HepG2 (cell line): ENCODE data around the gene GRK5. TPM values are rescaled to one million over a fixed set of nuclear protein-coding genes. Genes with fewer than 3 reads are reported as not detected.

Experiments used
- ATAC-seq: fragments of 200-7000 bp; cut with Tn5 transposase; 3 replicates; pipeline ENCODE4 v1.9.1; 2020; ENCODE audit warnings: mild to moderate bottlenecking, moderate library complexity
- BruUV-seq: library from RNA; stranded (reverse); fragments of 400-500 nt; replicated peaks from 2 replicates; lab custom pipeline; 2021; lab: Mats Ljungman, UMichigan
- CTCF ChIA-PET: fragments of 300-600 bp; formaldehyde crosslinking; extraction: SDS; loops from one replicate; lab custom pipeline; 2021; ENCODE audit warnings: low total read pairs, inconsistent platforms, low intra/inter-chr PET ratio; lab: Yijun Ruan, JAX
- POLR2A ChIA-PET: fragments of 350-600 bp; sonication (Branson Sonifier 250); formaldehyde crosslinking; loops from one replicate; lab custom pipeline; 2020; ENCODE audit warnings: antibody characterized with exemption, inconsistent platforms; lab: Yijun Ruan, JAX
- DNase-seq: peaks from one replicate; pipeline ENCODE4 v3.0.0-alpha.2; 2015; ENCODE audit warnings: low spot score
- FAIRE-seq: peaks from 3 replicates; lab custom pipeline; 2011; peaks lifted over from hg19 to GRCh38; lab: Jason Lieb, UNC
- H2AFZ ChIP-seq: one replicate; pipeline ENCODE4 v1.6.1; 2011; ENCODE audit warnings: low read length, inconsistent platforms
- H3K27ac ChIP-seq: fragments of 300-600 bp; 3 replicates; pipeline ENCODE4 v1.8.0; 2011; ENCODE audit warnings: mixed run types, mild to moderate bottlenecking, mixed read lengths, low read length, inconsistent platforms; ENCODE audit not compliant: insufficient read depth; ENCODE audit errors: extremely low read length
- H3K27me3 ChIP-seq, 2 experiments: fragments of 200-600 bp in 1 of 2; 2 replicates in 1 of 2; 3 replicates in 1 of 2; pipeline versions ENCODE4 v1.6.0 to v1.8.0; 2011; ENCODE audit warnings: low read length in 2 of 2, mild to moderate bottlenecking in 2 of 2, moderate library complexity in 2 of 2, inconsistent platforms in 1 of 2; ENCODE audit not compliant: insufficient read depth in 2 of 2, control insufficient read depth in 1 of 2
- H3K36me3 ChIP-seq, 2 experiments: fragments of 200-600 bp in 1 of 2; replicated peaks in 1 of 2; 2 replicates in 1 of 2; 3 replicates in 1 of 2; pipeline versions ENCODE4 v1.5.1 to v1.8.0; 2011; ENCODE audit warnings: low read length in 2 of 2, inconsistent platforms in 1 of 2; ENCODE audit not compliant: insufficient read depth in 2 of 2, control insufficient read depth in 1 of 2
- H3K4me1 ChIP-seq: 2 replicates; pipeline ENCODE4 v1.5.1; 2012; ENCODE audit warnings: low read length, inconsistent platforms; ENCODE audit not compliant: insufficient read depth
- H3K4me2 ChIP-seq: 2 replicates; pipeline ENCODE4 v1.6.0; 2011; ENCODE audit warnings: low read depth, low read length, inconsistent platforms
- H3K4me3 ChIP-seq, 3 experiments: fragments of 200-600 bp in 1 of 3; sonication (generic), shearing (Covaris generic) in 1 of 3; replicated peaks in 1 of 3; 2 replicates each; pipeline ENCODE4 v1.5.1; 2011 to 2016; ENCODE audit warnings: low read length in 3 of 3, inconsistent platforms in 2 of 3, low read depth in 2 of 3, mild to moderate bottlenecking in 2 of 3, control low read depth in 1 of 3, mixed read lengths in 1 of 3; ENCODE audit not compliant: insufficient read depth in 1 of 3
- H3K79me2 ChIP-seq: one replicate; pipeline ENCODE4 v1.6.1; 2011; ENCODE audit warnings: low read length, inconsistent platforms; ENCODE audit not compliant: insufficient read depth
- H3K9ac ChIP-seq: 2 replicates; pipeline ENCODE4 v1.6.0; 2011; ENCODE audit warnings: mild to moderate bottlenecking, low read depth, low read length, inconsistent platforms; ENCODE audit not compliant: insufficient read depth
- H3K9me3 ChIP-seq: 2 replicates; pipeline ENCODE4 v1.5.1; 2012; ENCODE audit warnings: mild to moderate bottlenecking, low read length
- H4K20me1 ChIP-seq: 2 replicates; pipeline ENCODE4 v1.6.0; 2011; ENCODE audit warnings: inconsistent platforms, mild to moderate bottlenecking, low read length, moderate library complexity; ENCODE audit not compliant: insufficient read depth
- POLR2AphosphoS2 ChIP-seq: IDR thresholded peaks from 2 replicates; pipeline ENCODE4 v1.6.1; 2011; ENCODE audit warnings: low read depth, low read length, improper control_type of control experiment
- TAF1 ChIP-seq: sonication (generic); formaldehyde crosslinking; IDR thresholded peaks from 2 replicates; pipeline ENCODE4 v1.4.0; 2020; ENCODE audit warnings: missing genetic modification reagents
- TOPORS ChIP-seq: sonication (generic); formaldehyde crosslinking; IDR thresholded peaks from 2 replicates; pipeline ENCODE4 v1.8.0; 2023; ENCODE audit warnings: mild to moderate bottlenecking, missing genetic modification reagents
- ZNF12 ChIP-seq: sonication (generic); formaldehyde crosslinking; IDR thresholded peaks from 2 replicates; pipeline ENCODE4 v1.5.0; 2020; ENCODE audit warnings: missing genetic modification reagents
- ZNF33B ChIP-seq: sonication (generic); formaldehyde crosslinking; IDR thresholded peaks from 2 replicates; pipeline ENCODE4 v1.5.1; 2020; ENCODE audit warnings: mild to moderate bottlenecking, missing genetic modification reagents
- ZNF629 ChIP-seq: sonication (generic); formaldehyde crosslinking; conservative IDR thresholded peaks from 2 replicates; pipeline ENCODE4 v1.5.0; 2020; ENCODE audit warnings: missing genetic modification reagents
- WGBS: methylation state at CpG from one replicate; pipeline ENCODE4 v1.1.6; 2017; ENCODE audit warnings: low lambda C conversion rate; 5-methylcytosine and 5-hydroxymethylcytosine counted together
- in situ Hi-C: cut with HindIII; loops from 2 replicates; pipeline ENCODE4 v1.10.0; 2017; ENCODE audit warnings: low pct_unique_long_range_greater_than_20kb; ENCODE audit not compliant: extremely low pct_ligation_motif_present
- intact Hi-C: fragments of 100-400 bp; cut with micrococcal nuclease; formaldehyde crosslinking; loops from one replicate; pipeline ENCODE4 v1.10.0; 2022; ENCODE audit not compliant: unreplicated experiment
- polyA plus RNA-seq, 8 experiments: library from polyadenylated mRNA; depleted of rRNA in 3 of 8; stranded (reverse) in 7 of 8; unstranded in 1 of 8; fragments of >200 nt; fragmentation: Illumina TruSeq in 4 of 8; extraction: Trizol in 4 of 8; gene quantifications; 2 replicates each; pipeline versions ENCODE4 v1.2.1 to v1.2.3, GENCODE V29; 2011 to 2016; ENCODE audit warnings: low read depth in 4 of 8, missing spikeins in 1 of 8, mixed read lengths in 1 of 8; ENCODE audit not compliant: insufficient read depth in 1 of 8
- total RNA-seq, 5 experiments: library from RNA; depleted of rRNA; stranded (reverse); fragments of >200 nt; fragmentation: Illumina TruSeq; extraction: Trizol; gene quantifications; 2 replicates each; pipeline ENCODE4 v1.2.3, GENCODE V29; 2016; ENCODE audit warnings: low read depth in 1 of 5

GRK5 gene
- total and polyA plus RNA-seq, 2 of the 13 experiments (the other 11 are each of a cell fraction or from before 2014, with no cell fraction given): 10.4 to 12.6 TPM

GRCh38 chr10:119358152-119358512 is 150.8 kb downstream of the GRK5 start:
- no peak for ATAC-seq
- no peak overlapping the region for H3K27ac ChIP-seq
- H4K20me1 ChIP-seq: no peaks in the 10 kb centered on the region
- DNase-seq: no peak
- WGBS: no CpG with 5 or more reads among the region's 6 CpGs
- intact Hi-C loops: no loop called here
- no peaks in the 10 kb centered on the region for H3K27me3 ChIP-seq
- H3K4me1 ChIP-seq: peaks cover 29% of the 10 kb centered on the region
- CTCF ChIA-PET: no interaction called here
- POLR2A ChIA-PET: no interaction called here
- H2AFZ ChIP-seq: no peak overlapping the region
- peaks cover 14% of the 10 kb centered on the region for H3K9me3 ChIP-seq
- H3K4me3 ChIP-seq: no peak overlapping the region
- no peaks in the 10 kb centered on the region for H3K79me2 ChIP-seq
- in situ Hi-C loops: no loop called here
- no peak overlapping the region for H3K9ac ChIP-seq
- H3K4me2 ChIP-seq: no peak overlapping the region
- no peak for FAIRE-seq
- no TSS peak for BruUV-seq
- TF ChIP-seq TOPORS (CRISPR knock-in tag): no peak
- TF ChIP-seq TAF1: 0 out of 2 replicates have a peak, but pooled peaks have one; percentile 17
- no peaks in the 10 kb centered on the region for H3K36me3 ChIP-seq

GRCh38 chr10:119358567-119358966 is 151.2 kb downstream of the GRK5 start:
- no peak for ATAC-seq
- intact Hi-C loops (no loop called here), in situ Hi-C loops (no loop called here)

More at GRCh38 chr10:119358567-119358966, 151.2 kb downstream of the GRK5 start:
- FAIRE-seq: no peak
- peaks cover 14% of the 10 kb centered on the region for H3K9me3 ChIP-seq
- H4K20me1 ChIP-seq: no peaks in the 10 kb centered on the region
- DNase-seq: no peak
- no peak overlapping the region for H3K4me3 ChIP-seq
- TF ChIP-seq ZNF629 (CRISPR knock-in tag) (peak; percentile 47), ZNF33B (CRISPR knock-in tag) (no peak), POLR2AphosphoS2 (no peak), ZNF12 (CRISPR knock-in tag) (peak; percentile 89)
- TF ChIP-seq, all 625 proteins: peak for 2
- ChIA-PET POLR2A (no interaction called here), CTCF (no interaction called here)
- 100% methylated on average over 2 of the region's 2 CpGs for WGBS
- no TSS peak for BruUV-seq
- no peak overlapping the region for H3K4me2 ChIP-seq
- H3K36me3 ChIP-seq: no peaks in the 10 kb centered on the region
- no peaks in the 10 kb centered on the region for H3K79me2 ChIP-seq
- H3K9ac ChIP-seq: no peak overlapping the region
- H2AFZ ChIP-seq: no peak overlapping the region
- no peaks in the 10 kb centered on the region for H3K27me3 ChIP-seq
- H3K27ac ChIP-seq: no peak overlapping the region
- H3K4me1 ChIP-seq: peaks cover 32% of the 10 kb centered on the region
